ENCODE measurements around the gene MIGA2.

MIGA2 gene

GRCh38 chr9:129071526-129072126 is 35.2 kb downstream of the MIGA2 start:
- Mint-ChIP-seq H3K9me3 (no peaks in the 10 kb centered on the region), H3K27me3 (no peaks in the 10 kb centered on the region), H3K36me3 (no peaks in the 10 kb centered on the region)

GRCh38 chr9:129072171-129072570 is 35.7 kb downstream of the MIGA2 start:
- Mint-ChIP-seq H3K4me3 (no peak overlapping the region), H3K36me3 (no peaks in the 10 kb centered on the region), H3K27me3 (no peaks in the 10 kb centered on the region), H3K9me3 (no peaks in the 10 kb centered on the region), H3K27ac (no peak overlapping the region), H3K4me1 (peaks cover 26% of the 10 kb centered on the region)

More at GRCh38 chr9:129071526-129072126, 35.2 kb downstream of the MIGA2 start:
- no peak overlapping the region for H3K4me3 Mint-ChIP-seq
- H3K4me1 Mint-ChIP-seq, result peaks cover 26% of the 10 kb centered on the region
- no peak overlapping the region for H3K27ac Mint-ChIP-seq

- H3K27ac Mint-ChIP-seq, result no peak overlapping the region
- H3K4me1 Mint-ChIP-seq, result peaks cover 23% of the 10 kb centered on the region
- no peaks in the 10 kb centered on the region for H3K36me3 Mint-ChIP-seq
- H3K27me3 Mint-ChIP-seq, result no peaks in the 10 kb centered on the region
- H3K9me3 Mint-ChIP-seq, result no peaks in the 10 kb centered on the region
- H3K4me3 Mint-ChIP-seq, result no peak overlapping the region
These were observed 37.0 kb downstream of the MIGA2 start for GRCh38 chr9:129073404-129073803.

- no peak overlapping the region for H3K27ac Mint-ChIP-seq
- no peak overlapping the region for H3K4me3 Mint-ChIP-seq
- no peaks in the 10 kb centered on the region for H3K9me3 Mint-ChIP-seq
- no peaks in the 10 kb centered on the region for H3K27me3 Mint-ChIP-seq
- peaks cover 16% of the 10 kb centered on the region for H3K4me1 Mint-ChIP-seq
- no peaks in the 10 kb centered on the region for H3K36me3 Mint-ChIP-seq
These were observed 37.7 kb downstream of the MIGA2 start for GRCh38 chr9:129074106-129074505.

- H3K9me3 Mint-ChIP-seq, result no peaks in the 10 kb centered on the region
- no peak overlapping the region for H3K27ac Mint-ChIP-seq
- peaks cover 12% of the 10 kb centered on the region for H3K4me1 Mint-ChIP-seq
- H3K27me3 Mint-ChIP-seq, result no peaks in the 10 kb centered on the region
- H3K4me3 Mint-ChIP-seq, result no peak overlapping the region
- H3K36me3 Mint-ChIP-seq, result no peaks in the 10 kb centered on the region
These were observed 39.7 kb downstream of the MIGA2 start for GRCh38 chr9:129075996-129076639.

GRCh38 chr9:129076640-129077037 is 40.2 kb downstream of the MIGA2 start:
- no peaks in the 10 kb centered on the region for H3K27me3 Mint-ChIP-seq
- no peak overlapping the region for H3K27ac Mint-ChIP-seq
- no peaks in the 10 kb centered on the region for H3K9me3 Mint-ChIP-seq
- H3K4me1 Mint-ChIP-seq, result peaks cover 11% of the 10 kb centered on the region
- H3K4me3 Mint-ChIP-seq, result no peak overlapping the region
- H3K36me3 Mint-ChIP-seq, result no peaks in the 10 kb centered on the region

GRCh38 chr9:129077236-129077635 is 40.8 kb downstream of the MIGA2 start:
- Mint-ChIP-seq H3K27me3 (no peaks in the 10 kb centered on the region), H3K36me3 (no peaks in the 10 kb centered on the region), H3K4me3 (no peak overlapping the region), H3K27ac (no peak overlapping the region), H3K9me3 (no peaks in the 10 kb centered on the region), H3K4me1 (peaks cover 8% of the 10 kb centered on the region)

- Mint-ChIP-seq H3K27ac (no peak overlapping the region), H3K9me3 (no peaks in the 10 kb centered on the region), H3K27me3 (no peaks in the 10 kb centered on the region), H3K4me3 (peak overlapping the region; percentile 55), H3K4me1 (peaks cover 14% of the 10 kb centered on the region), H3K36me3 (no peaks in the 10 kb centered on the region)
These were observed 42.5 kb downstream of the MIGA2 start for GRCh38 chr9:129078691-129079503.

GRCh38 chr9:129079829-129080228 is 43.4 kb downstream of the MIGA2 start:
- H3K36me3 Mint-ChIP-seq, result no peaks in the 10 kb centered on the region
- H3K9me3 Mint-ChIP-seq, result no peaks in the 10 kb centered on the region
- no peaks in the 10 kb centered on the region for H3K27me3 Mint-ChIP-seq
- H3K27ac Mint-ChIP-seq, result peak overlapping the region; percentile 70
- H3K4me1 Mint-ChIP-seq, result peaks cover 14% of the 10 kb centered on the region
- peak overlapping the region; percentile 92 for H3K4me3 Mint-ChIP-seq

- H3K27ac Mint-ChIP-seq, result no peak overlapping the region
- H3K27me3 Mint-ChIP-seq, result no peaks in the 10 kb centered on the region
- peaks cover 14% of the 10 kb centered on the region for H3K4me1 Mint-ChIP-seq
- no peaks in the 10 kb centered on the region for H3K36me3 Mint-ChIP-seq
- H3K9me3 Mint-ChIP-seq, result no peaks in the 10 kb centered on the region
- peak overlapping the region; percentile 92 for H3K4me3 Mint-ChIP-seq
These were observed 43.8 kb downstream of the MIGA2 start for GRCh38 chr9:129080298-129080600.

- H3K36me3 Mint-ChIP-seq, result no peaks in the 10 kb centered on the region
- no peaks in the 10 kb centered on the region for H3K27me3 Mint-ChIP-seq
- H3K4me1 Mint-ChIP-seq, result peaks cover 14% of the 10 kb centered on the region
- peak within 1 kb of the TSS; percentile 92 for H3K27ac Mint-ChIP-seq
- peak within 1 kb of the TSS; percentile 92 for H3K4me3 Mint-ChIP-seq
- no peaks in the 10 kb centered on the region for H3K9me3 Mint-ChIP-seq
These were observed 44.4 kb downstream of the MIGA2 start, which contains the start of gene DOLPP1 for GRCh38 chr9:129080601-129081387. TSS of gene DOLPP1 (plus strand) at chr9:129081111. CDS start at chr9:129081132, 21 bp downstream.

- Mint-ChIP-seq H3K4me1 (peaks cover 14% of the 10 kb centered on the region), H3K36me3 (no peaks in the 10 kb centered on the region), H3K27ac (peak overlapping the region; percentile 92), H3K9me3 (no peaks in the 10 kb centered on the region), H3K4me3 (peak overlapping the region; percentile 92), H3K27me3 (no peaks in the 10 kb centered on the region)
These were observed 45.0 kb downstream of the MIGA2 start for GRCh38 chr9:129081388-129081904.

GRCh38 chr9:129084087-129084486 is 47.7 kb downstream of the MIGA2 start:
- H3K27me3 Mint-ChIP-seq, result no peaks in the 10 kb centered on the region
- no peak overlapping the region for H3K27ac Mint-ChIP-seq
- H3K4me3 Mint-ChIP-seq, result no peak overlapping the region
- no peaks in the 10 kb centered on the region for H3K9me3 Mint-ChIP-seq
- peaks cover 14% of the 10 kb centered on the region for H3K4me1 Mint-ChIP-seq
- peaks cover 2% of the 10 kb centered on the region for H3K36me3 Mint-ChIP-seq

GRCh38 chr9:129089246-129089645 is 52.8 kb downstream of the MIGA2 start:
- no peaks in the 10 kb centered on the region for H3K27me3 Mint-ChIP-seq
- no peak overlapping the region for H3K4me3 Mint-ChIP-seq
- H3K4me1 Mint-ChIP-seq, result no peaks in the 10 kb centered on the region
- peaks cover 2% of the 10 kb centered on the region for H3K36me3 Mint-ChIP-seq
- no peak overlapping the region for H3K27ac Mint-ChIP-seq
- no peaks in the 10 kb centered on the region for H3K9me3 Mint-ChIP-seq

- Mint-ChIP-seq H3K4me3 (no peak overlapping the region), H3K27me3 (no peaks in the 10 kb centered on the region), H3K27ac (no peak overlapping the region), H3K36me3 (peaks cover 3% of the 10 kb centered on the region), H3K4me1 (no peaks in the 10 kb centered on the region), H3K9me3 (no peaks in the 10 kb centered on the region)
These were observed 57.4 kb downstream of the MIGA2 start for GRCh38 chr9:129093602-129094386.

All from activated naive CD4-positive, alpha-beta T cell treated with anti-CD3 and anti-CD28 coated beads, Interleukin-2, amount 50 U/mL, for 24 hours (primary cell).